A673 (cell line): ENCODE measurements around the gene CEP95. TPM values are rescaled to one million over a fixed set of nuclear protein-coding genes. Genes with fewer than 3 reads are reported as not detected.

Experiments
- BruUV-seq: library from RNA; stranded (reverse); fragments of 400-500 nt; replicated peaks from 2 replicates; lab custom pipeline; 2021; lab: Mats Ljungman, UMichigan
- CTCF ChIA-PET: fragments of 300-600 bp; sonication (Branson Sonifier 250); formaldehyde crosslinking; loops from one replicate; lab custom pipeline; 2022; ENCODE audit warnings: antibody characterized with exemption; lab: Charles Lee
- POLR2A ChIA-PET: fragments of 300-600 bp; sonication (Branson Sonifier 250); formaldehyde crosslinking; loops from one replicate; lab custom pipeline; 2022; ENCODE audit warnings: antibody characterized with exemption; ENCODE audit not compliant: low non-redundant PET; lab: Charles Lee
- DNase-seq: peaks from one replicate; pipeline ENCODE4 v3.0.0-alpha.2; 2015; ENCODE audit warnings: low spot score
- H3K27ac ChIP-seq: fragments of 200-600 bp; sonication (generic); 2 replicates; pipeline ENCODE4 v1.5.1; 2016; ENCODE audit warnings: mixed run types, low read depth, mild to moderate bottlenecking, mixed read lengths, antibody characterized with exemption, low read length; ENCODE audit not compliant: poor library complexity, severe bottlenecking
- H3K27me3 ChIP-seq: fragments of 200-600 bp; sonication (generic); replicated peaks from 2 replicates; pipeline ENCODE4 v1.6.1; 2017; ENCODE audit warnings: mixed run types, low read depth, mild to moderate bottlenecking, mixed read lengths, antibody characterized with exemption, low read length; ENCODE audit not compliant: insufficient read depth, poor library complexity
- H3K36me3 ChIP-seq: fragments of 200-600 bp; sonication (generic); 2 replicates; pipeline ENCODE4 v1.6.1; 2016; ENCODE audit warnings: mixed run types, mild to moderate bottlenecking, mixed read lengths, antibody characterized with exemption, low read length; ENCODE audit not compliant: insufficient read depth, poor library complexity, severe bottlenecking
- H3K4me1 ChIP-seq: fragments of 200-600 bp; sonication (generic); 2 replicates; pipeline ENCODE4 v1.6.1; 2017; ENCODE audit warnings: mixed run types, mild to moderate bottlenecking, mixed read lengths, antibody characterized with exemption, low read length; ENCODE audit not compliant: insufficient read depth, poor library complexity, severe bottlenecking
- H3K4me3 ChIP-seq: fragments of 200-600 bp; sonication (generic); 2 replicates; pipeline ENCODE4 v1.5.1; 2016; ENCODE audit warnings: low read depth, mixed run types, mild to moderate bottlenecking, mixed read lengths, low read length; ENCODE audit not compliant: poor library complexity, severe bottlenecking
- H3K9me3 ChIP-seq: fragments of 200-600 bp; sonication (generic); 2 replicates; pipeline ENCODE4 v1.6.1; 2016; ENCODE audit warnings: mixed run types, low read depth, mild to moderate bottlenecking, mixed read lengths, antibody characterized with exemption, low read length; ENCODE audit not compliant: poor library complexity, severe bottlenecking
- EZH2 ChIP-seq: fragments of 200-600 bp; sonication (generic); IDR thresholded peaks from 2 replicates; pipeline ENCODE4 v1.6.1; 2017; ENCODE audit warnings: borderline replicate concordance, low read depth, mild to moderate bottlenecking, mixed read lengths, antibody characterized with exemption, low read length; ENCODE audit not compliant: poor library complexity, severe bottlenecking
- intact Hi-C: fragments of 100-400 bp; cut with micrococcal nuclease; formaldehyde crosslinking; loops from one replicate; pipeline ENCODE4 v1.10.0; 2022; ENCODE audit not compliant: unreplicated experiment
- total RNA-seq: library from RNA; stranded (reverse); gene quantifications from 2 replicates; pipeline ENCODE4 v1.2.3, GENCODE V29; 2021
- TF ChIP-seq, protein P1 (sequence below): fragments of 300-800, 200-600 bp; sonication (generic); conservative IDR thresholded peaks from 2 replicates; pipeline ENCODE4 v1.5.1; 2017; ENCODE audit warnings: low read depth, mild to moderate bottlenecking, antibody characterized with exemption, low read length, moderate library complexity, mixed read lengths

Gene CEP95
- total RNA-seq, 1 experiment from 2014 or later, result 66.8 TPM

DNA sequence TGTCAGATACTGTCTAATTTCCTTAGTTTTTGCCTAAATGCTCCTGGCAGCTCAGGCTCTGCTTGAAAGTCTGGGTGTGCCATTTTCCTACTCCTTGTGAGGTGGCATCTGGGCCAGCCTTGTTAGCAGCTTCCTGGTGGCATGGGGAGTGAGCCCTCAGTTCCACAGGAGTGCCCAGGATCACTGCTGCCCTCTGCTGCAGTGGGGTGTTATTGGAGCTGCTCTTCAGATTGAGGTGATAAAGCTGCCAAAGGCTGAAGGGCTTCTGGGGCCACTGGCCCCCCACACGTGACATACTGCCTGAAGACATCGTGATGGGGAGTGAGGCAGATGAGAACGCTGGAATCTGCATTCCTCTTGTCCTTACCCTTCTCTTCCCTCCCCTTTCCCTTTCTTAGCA lies 27.4 kb downstream of the CEP95 start:
- H3K27me3 ChIP-seq, result no peaks in the 10 kb centered on the region
- BruUV-seq, result no TSS peak
- H3K4me3 ChIP-seq, result no peak overlapping the region
- peaks cover 86% of the 10 kb centered on the region for H3K36me3 ChIP-seq
- H3K27ac ChIP-seq, result no peak overlapping the region
- ChIA-PET POLR2A (no interaction called here), CTCF (interaction anchor here (0.6 kb wide), 1 partner anchor 244 kb away, joined by 3 read pairs; no protein-coding TSS in a partner anchor)
- TF ChIP-seq, protein P1, sequence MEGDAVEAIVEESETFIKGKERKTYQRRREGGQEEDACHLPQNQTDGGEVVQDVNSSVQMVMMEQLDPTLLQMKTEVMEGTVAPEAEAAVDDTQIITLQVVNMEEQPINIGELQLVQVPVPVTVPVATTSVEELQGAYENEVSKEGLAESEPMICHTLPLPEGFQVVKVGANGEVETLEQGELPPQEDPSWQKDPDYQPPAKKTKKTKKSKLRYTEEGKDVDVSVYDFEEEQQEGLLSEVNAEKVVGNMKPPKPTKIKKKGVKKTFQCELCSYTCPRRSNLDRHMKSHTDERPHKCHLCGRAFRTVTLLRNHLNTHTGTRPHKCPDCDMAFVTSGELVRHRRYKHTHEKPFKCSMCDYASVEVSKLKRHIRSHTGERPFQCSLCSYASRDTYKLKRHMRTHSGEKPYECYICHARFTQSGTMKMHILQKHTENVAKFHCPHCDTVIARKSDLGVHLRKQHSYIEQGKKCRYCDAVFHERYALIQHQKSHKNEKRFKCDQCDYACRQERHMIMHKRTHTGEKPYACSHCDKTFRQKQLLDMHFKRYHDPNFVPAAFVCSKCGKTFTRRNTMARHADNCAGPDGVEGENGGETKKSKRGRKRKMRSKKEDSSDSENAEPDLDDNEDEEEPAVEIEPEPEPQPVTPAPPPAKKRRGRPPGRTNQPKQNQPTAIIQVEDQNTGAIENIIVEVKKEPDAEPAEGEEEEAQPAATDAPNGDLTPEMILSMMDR, result no peak; the same call in 1 of the 2 replicates
- no peak for TF ChIP-seq EZH2
- no peaks in the 10 kb centered on the region for H3K4me1 ChIP-seq
- DNase-seq, result peak; percentile 18
- H3K9me3 ChIP-seq, result no peaks in the 10 kb centered on the region
- intact Hi-C loops, result no loop called here

DNA sequence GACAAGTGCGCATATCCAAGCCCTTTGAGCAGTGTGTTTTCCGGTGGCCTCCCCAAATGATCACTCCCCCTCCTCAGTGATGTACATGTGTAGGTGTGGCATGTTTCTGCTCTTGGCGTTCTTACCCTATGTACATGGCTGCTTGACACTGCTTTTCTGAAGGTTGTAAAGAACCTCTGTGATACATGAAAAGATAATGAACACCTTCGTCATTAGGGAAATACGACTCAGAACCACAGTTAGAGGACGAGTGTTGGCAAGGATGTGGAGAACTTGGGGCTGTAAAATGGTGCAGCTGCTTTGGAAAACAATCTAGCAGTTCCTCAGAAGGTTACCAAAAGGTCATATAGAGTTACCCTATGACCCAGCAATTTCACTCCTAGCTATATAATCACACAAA lies 28.6 kb downstream of the CEP95 start:
- TF ChIP-seq, protein P1, result no peak
- TF ChIP-seq EZH2, result no peak
- BruUV-seq, result no TSS peak
- no peak overlapping the region for H3K27ac ChIP-seq
- no peaks in the 10 kb centered on the region for H3K9me3 ChIP-seq
- H3K4me3 ChIP-seq, result no peak overlapping the region
- H3K4me1 ChIP-seq, result no peaks in the 10 kb centered on the region
- ChIA-PET POLR2A (no interaction called here), CTCF (no interaction called here)
- peaks cover 77% of the 10 kb centered on the region for H3K36me3 ChIP-seq
- no peak for DNase-seq
- no peaks in the 10 kb centered on the region for H3K27me3 ChIP-seq
- intact Hi-C loops, result no loop called here

DNA sequence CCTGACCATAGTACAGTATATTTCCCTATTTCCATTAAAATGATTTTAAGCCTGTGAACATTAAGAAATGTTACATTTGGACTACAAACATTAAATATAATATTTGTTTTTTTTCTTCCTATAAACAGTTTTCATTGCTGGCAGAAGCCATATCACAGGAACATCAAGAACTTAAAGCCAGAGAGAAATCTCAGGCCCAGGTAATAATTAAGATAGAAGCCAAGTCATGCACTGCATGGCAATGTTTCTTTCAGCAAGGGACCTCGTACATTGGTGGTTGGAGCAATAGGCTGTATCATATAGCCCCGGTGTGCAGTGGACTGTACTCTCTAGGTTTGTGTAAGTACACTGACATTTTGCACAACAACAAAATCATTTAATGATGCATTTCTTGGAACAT lies 30.1 kb downstream of the CEP95 start:
- POLR2A ChIA-PET, result no interaction called here
- no peak for TF ChIP-seq EZH2
- TF ChIP-seq, protein P1, result no peak
- Histone ChIP-seq H3K27ac (no peak overlapping the region), H3K27me3 (no peaks in the 10 kb centered on the region), H3K4me1 (no peaks in the 10 kb centered on the region), H3K9me3 (no peaks in the 10 kb centered on the region), H3K36me3 (peaks cover 62% of the 10 kb centered on the region), H3K4me3 (no peak overlapping the region)
- no TSS peak for BruUV-seq
- intact Hi-C loops, result no loop called here
- CTCF ChIA-PET, result no interaction called here
- DNase-seq, result no peak
